NCI-H1694 treated with DMSO at 0.1 percent for 48 hours (cell line): ENCODE results near the gene PGBD5.
A peak's percentile ranks its signal among the peaks of the same experiment; 100 is the strongest.

Source experiments
- DNase-seq: peaks from one replicate; lab custom pipeline; 2025; lab: John Stamatoyannopoulos, UW

Gene PGBD5

GRCh38 chr1:230375147-230375546 lies 51.0 kb downstream of the PGBD5 start:
- DNase-seq = no peak

GRCh38 chr1:230371923-230372703 lies 54.0 kb downstream of the PGBD5 start:
- DNase-seq = no peak

- no peak for DNase-seq
Observed at GRCh38 chr1:230370109-230370508, 56.0 kb downstream of the PGBD5 start.

GRCh38 chr1:230368871-230369270 lies 57.3 kb downstream of the PGBD5 start:
- DNase-seq = no peak

GRCh38 chr1:230368363-230368762 lies 57.8 kb downstream of the PGBD5 start:
- no peak for DNase-seq

GRCh38 chr1:230366504-230366915 lies 59.6 kb downstream of the PGBD5 start:
- no peak for DNase-seq

- peak; percentile 32 for DNase-seq
Observed at GRCh38 chr1:230365723-230366307, 60.3 kb downstream of the PGBD5 start.

GRCh38 chr1:230362949-230363348 lies 63.2 kb downstream of the PGBD5 start:
- no peak for DNase-seq

GRCh38 chr1:230361941-230362340 lies 64.2 kb downstream of the PGBD5 start:
- DNase-seq = no peak

GRCh38 chr1:230359992-230360668 lies 66.0 kb downstream of the PGBD5 start:
- no peak for DNase-seq

GRCh38 chr1:230356869-230357794 lies 69.0 kb downstream of the PGBD5 start:
- DNase-seq = no peak

GRCh38 chr1:230356190-230356589 lies 69.9 kb downstream of the PGBD5 start:
- DNase-seq = no peak

GRCh38 chr1:230355594-230355993 lies 70.5 kb downstream of the PGBD5 start:
- DNase-seq = no peak

- DNase-seq = no peak
Observed at GRCh38 chr1:230355128-230355527, 71.0 kb downstream of the PGBD5 start.

- no peak for DNase-seq
Observed at GRCh38 chr1:230354005-230354404, 72.1 kb downstream of the PGBD5 start.

GRCh38 chr1:230352537-230352936 lies 73.6 kb downstream of the PGBD5 start:
- no peak for DNase-seq

- DNase-seq = no peak
Observed at GRCh38 chr1:230351983-230352382, 74.1 kb downstream of the PGBD5 start.

- no peak for DNase-seq
Observed at GRCh38 chr1:230351514-230351913, 74.6 kb downstream of the PGBD5 start.

- peak; percentile 42 for DNase-seq
Observed at GRCh38 chr1:230350208-230350921, 75.8 kb downstream of the PGBD5 start.

- peak; percentile 87 for DNase-seq
Observed at GRCh38 chr1:230349020-230349393, 77.1 kb downstream of the PGBD5 start.

GRCh38 chr1:230348386-230349019 lies 77.6 kb downstream of the PGBD5 start:
- DNase-seq = peak; percentile 87
